ENCODE results near the gene SLC17A6. TPM values are rescaled to one million over a fixed set of nuclear protein-coding genes. Genes with fewer than 3 reads are reported as not detected.

Gene SLC17A6
- total and polyA plus RNA-seq, 8 donors: 0.12 to 4.0 (median 0.19) TPM

GRCh38 chr11:22426915-22427314, 88.7 kb downstream of the SLC17A6 start:
- H3K4me1 ChIP-seq: peaks cover 0 to 3% (median 0%) of the 10 kb centered on the region in 3 donors
- intact Hi-C loops (cut with DNase I): no loop called here
- no peak overlapping the region for H3K27ac ChIP-seq
- H3K4me3 ChIP-seq: no peak overlapping the region
- 56 to 68% methylated on average over 1 of the region's 1 CpG for WGBS, 2 donors
- H3K9me3 ChIP-seq: no peaks in the 10 kb centered on the region
- H3K36me3 ChIP-seq: no peaks in the 10 kb centered on the region
- DNase-seq: no peak
- ATAC-seq: no peak
- TF ChIP-seq, protein P1, sequence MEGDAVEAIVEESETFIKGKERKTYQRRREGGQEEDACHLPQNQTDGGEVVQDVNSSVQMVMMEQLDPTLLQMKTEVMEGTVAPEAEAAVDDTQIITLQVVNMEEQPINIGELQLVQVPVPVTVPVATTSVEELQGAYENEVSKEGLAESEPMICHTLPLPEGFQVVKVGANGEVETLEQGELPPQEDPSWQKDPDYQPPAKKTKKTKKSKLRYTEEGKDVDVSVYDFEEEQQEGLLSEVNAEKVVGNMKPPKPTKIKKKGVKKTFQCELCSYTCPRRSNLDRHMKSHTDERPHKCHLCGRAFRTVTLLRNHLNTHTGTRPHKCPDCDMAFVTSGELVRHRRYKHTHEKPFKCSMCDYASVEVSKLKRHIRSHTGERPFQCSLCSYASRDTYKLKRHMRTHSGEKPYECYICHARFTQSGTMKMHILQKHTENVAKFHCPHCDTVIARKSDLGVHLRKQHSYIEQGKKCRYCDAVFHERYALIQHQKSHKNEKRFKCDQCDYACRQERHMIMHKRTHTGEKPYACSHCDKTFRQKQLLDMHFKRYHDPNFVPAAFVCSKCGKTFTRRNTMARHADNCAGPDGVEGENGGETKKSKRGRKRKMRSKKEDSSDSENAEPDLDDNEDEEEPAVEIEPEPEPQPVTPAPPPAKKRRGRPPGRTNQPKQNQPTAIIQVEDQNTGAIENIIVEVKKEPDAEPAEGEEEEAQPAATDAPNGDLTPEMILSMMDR (IDR thresholded peaks at IDR 0.05): no peak
- no peaks in the 10 kb centered on the region for H3K27me3 ChIP-seq
- FAIRE-seq: no peak

Other genes starting within 250 kb of the SLC17A6 start
- gene ANO5, start 145.3 kb upstream of the SLC17A6 start, total RNA-seq: 1 to 10 TPM; 3.2 to 5.4 (median 4.5) TPM
- 1 to 10 TPM; 1.3 to 3.3 TPM for gene ANO5, start 145.3 kb upstream of the SLC17A6 start, polyA plus RNA-seq

All from pancreas (tissue), 10 donors.